PC-9 (cell line): ENCODE results near the gene CAMTA1. TPM values are rescaled to one million over a fixed set of nuclear protein-coding genes. Genes with fewer than 3 reads are reported as not detected.
"Not testable (repeated sequence)": the region's sequence is repeated elsewhere in the genome, so short reads cannot be mapped to it uniquely, and the experiment has no call there.

Experiments used
- BruUV-seq: library from RNA; stranded (reverse); fragments of 400-500 nt; replicated peaks from 2 replicates; lab custom pipeline; 2021; lab: Mats Ljungman, UMichigan
- CTCF ChIA-PET: fragments of 300-600 bp; sonication (Branson Sonifier 250); formaldehyde crosslinking; loops from one replicate; lab custom pipeline; 2022; ENCODE audit warnings: antibody characterized with exemption; lab: Charles Lee
- POLR2A ChIA-PET: fragments of 300-600 bp; sonication (Branson Sonifier 250); formaldehyde crosslinking; loops from one replicate; lab custom pipeline; 2022; ENCODE audit warnings: antibody characterized with exemption; ENCODE audit not compliant: unreplicated experiment; lab: Charles Lee
- DNase-seq, 2 experiments: peaks; one replicate each; pipeline versions ENCODE4 v3.0.0 to v3.0.0-alpha.2; 2015 to 2022; ENCODE audit warnings: mixed read lengths in 1 of 2
- H2AFZ ChIP-seq: fragments of 200-600 bp; sonication (generic); 2 replicates; pipeline ENCODE4 v1.8.1; 2017; ENCODE audit warnings: antibody characterized with exemption
- H3F3A ChIP-seq: fragments of 200-600 bp; sonication (generic); 2 replicates; pipeline ENCODE4 v1.8.1; 2017; ENCODE audit warnings: antibody characterized with exemption, mild to moderate bottlenecking, low read depth; ENCODE audit not compliant: insufficient read depth
- H3K27ac ChIP-seq: fragments of 200-600 bp; sonication (generic); 2 replicates; pipeline ENCODE4 v1.6.1; 2016; ENCODE audit warnings: mixed run types
- H3K27me3 ChIP-seq: fragments of 200-600 bp; sonication (generic); 2 replicates; pipeline ENCODE4 v1.6.1; 2016; ENCODE audit warnings: low read depth, mixed run types; ENCODE audit not compliant: insufficient read depth
- H3K36me3 ChIP-seq: fragments of 200-600 bp; sonication (generic); 2 replicates; pipeline ENCODE4 v1.6.1; 2016; ENCODE audit warnings: low read depth, mixed run types
- H3K4me1 ChIP-seq: fragments of 200-600 bp; sonication (generic); replicated peaks from 2 replicates; pipeline ENCODE4 v1.6.1; 2016; ENCODE audit warnings: mixed run types; ENCODE audit not compliant: insufficient read depth
- H3K4me2 ChIP-seq: fragments of 200-600 bp; sonication (generic); 2 replicates; pipeline ENCODE4 v1.6.1; 2017; ENCODE audit warnings: mixed run types
- H3K4me3 ChIP-seq: fragments of 200-600 bp; sonication (generic); 2 replicates; pipeline ENCODE4 v1.6.1; 2016; ENCODE audit warnings: mixed run types
- H3K79me2 ChIP-seq: fragments of 200-600 bp; sonication (generic); 2 replicates; pipeline ENCODE4 v1.6.1; 2017; ENCODE audit warnings: low read depth, mixed run types
- H3K9me2 ChIP-seq: fragments of 200-600 bp; sonication (generic); 2 replicates; pipeline ENCODE4 v1.8.1; 2017; ENCODE audit warnings: mild to moderate bottlenecking; ENCODE audit not compliant: insufficient read depth
- H3K9me3 ChIP-seq: fragments of 200-600 bp; sonication (generic); 2 replicates; pipeline ENCODE4 v1.8.1; 2016; ENCODE audit warnings: low read depth; ENCODE audit not compliant: insufficient read depth
- H4K20me1 ChIP-seq: fragments of 200-600 bp; sonication (generic); 2 replicates; pipeline ENCODE4 v1.8.1; 2017; ENCODE audit not compliant: insufficient read depth
- CTCF ChIP-seq: fragments of 200-600 bp; sonication (generic); conservative IDR thresholded peaks from 2 replicates; pipeline ENCODE4 v1.6.1; 2017; ENCODE audit warnings: mixed run types, antibody characterized with exemption, mild to moderate bottlenecking, moderate library complexity
- EZH2 ChIP-seq: fragments of 200-600 bp; sonication (generic); IDR thresholded peaks from 2 replicates; pipeline ENCODE4 v1.8.0; 2017; ENCODE audit warnings: antibody characterized with exemption, low read depth
- intact Hi-C: fragments of 100-400 bp; cut with micrococcal nuclease; formaldehyde crosslinking; loops from one replicate; pipeline ENCODE4 v1.10.0; 2022; ENCODE audit not compliant: unreplicated experiment
- total RNA-seq: library from RNA; stranded (reverse); gene quantifications from 2 replicates; pipeline ENCODE4 v1.2.3, GENCODE V29; 2021

Gene CAMTA1
- total RNA-seq, 1 experiment from 2014 or later = 72.3 TPM

GRCh38 chr1:7409278-7409677 is 624.0 kb downstream of the CAMTA1 start:
- intact Hi-C loops = no loop called here
- peaks cover 5% of the 10 kb centered on the region; the same call in 1 of the 2 replicates for H3K27me3 ChIP-seq
- no peaks in the 10 kb centered on the region for H3K9me3 ChIP-seq
- H3F3A ChIP-seq = no peaks in the 10 kb centered on the region
- CTCF ChIA-PET = no interaction called here
- H3K4me1 ChIP-seq = no peaks in the 10 kb centered on the region
- H3K4me3 ChIP-seq = no peak overlapping the region
- no TSS peak for BruUV-seq
- H3K36me3 ChIP-seq = no peaks in the 10 kb centered on the region
- H3K9me2 ChIP-seq = no peaks in the 10 kb centered on the region
- H4K20me1 ChIP-seq = no peaks in the 10 kb centered on the region
- H3K27ac ChIP-seq = no peak overlapping the region
- POLR2A ChIA-PET = interaction anchor here (0.5 kb wide), 1 partner anchor 109 kb away, joined by 5 read pairs; no protein-coding TSS in a partner anchor
- H3K4me2 ChIP-seq = no peak overlapping the region
- H2AFZ ChIP-seq = no peak overlapping the region
- no peaks in the 10 kb centered on the region for H3K79me2 ChIP-seq
- TF ChIP-seq CTCF (no peak), EZH2 (no peak)
- DNase-seq = no peak

- no peak for DNase-seq
- no TSS peak for BruUV-seq
- no peaks in the 10 kb centered on the region for H3F3A ChIP-seq
These were observed 624.9 kb downstream of the CAMTA1 start for GRCh38 chr1:7410156-7410555.

GRCh38 chr1:7417618-7418017 is 632.4 kb downstream of the CAMTA1 start:
- H2AFZ ChIP-seq, H3K9me2 ChIP-seq, H3K4me2 ChIP-seq, H3K36me3 ChIP-seq, BruUV-seq, POLR2A ChIA-PET, H3K27me3 ChIP-seq, intact Hi-C loops, H3K27ac ChIP-seq, H3F3A ChIP-seq, H4K20me1 ChIP-seq, H3K4me1 ChIP-seq, H3K4me3 ChIP-seq, DNase-seq, H3K79me2 ChIP-seq, CTCF ChIA-PET, H3K9me3 ChIP-seq: not testable (repeated sequence)

More at GRCh38 chr1:7410156-7410555, 624.9 kb downstream of the CAMTA1 start:
- no peak overlapping the region for H2AFZ ChIP-seq
- TF ChIP-seq EZH2 = no peak
- no peak for TF ChIP-seq CTCF
- H3K27me3 ChIP-seq = peaks cover 5% of the 10 kb centered on the region; the same call in 1 of the 2 replicates
- H3K9me3 ChIP-seq = no peaks in the 10 kb centered on the region
- H4K20me1 ChIP-seq = no peaks in the 10 kb centered on the region
- no peaks in the 10 kb centered on the region for H3K9me2 ChIP-seq
- POLR2A ChIA-PET = no interaction called here
- CTCF ChIA-PET = no interaction called here
- H3K4me2 ChIP-seq = no peak overlapping the region
- H3K79me2 ChIP-seq = no peaks in the 10 kb centered on the region
- no peaks in the 10 kb centered on the region for H3K36me3 ChIP-seq
- no peak overlapping the region for H3K4me3 ChIP-seq
- no peak overlapping the region for H3K27ac ChIP-seq
- H3K4me1 ChIP-seq = no peaks in the 10 kb centered on the region
- intact Hi-C loops = no loop called here
